22Rv1 (cell line): ENCODE data around the gene VAPB.

Experiments
- ZFX ChIP-seq: fragments of 450-650 bp; IDR thresholded peaks from 2 replicates; pipeline ENCODE4 v1.6.1; 2017; ENCODE audit warnings: antibody characterized with exemption, borderline replicate concordance
- TF ChIP-seq, protein P1 (sequence below): fragments of 450-650 bp; IDR thresholded peaks from 2 replicates; pipeline ENCODE4 v1.5.1; 2017; ENCODE audit warnings: mild to moderate bottlenecking

DNA sequence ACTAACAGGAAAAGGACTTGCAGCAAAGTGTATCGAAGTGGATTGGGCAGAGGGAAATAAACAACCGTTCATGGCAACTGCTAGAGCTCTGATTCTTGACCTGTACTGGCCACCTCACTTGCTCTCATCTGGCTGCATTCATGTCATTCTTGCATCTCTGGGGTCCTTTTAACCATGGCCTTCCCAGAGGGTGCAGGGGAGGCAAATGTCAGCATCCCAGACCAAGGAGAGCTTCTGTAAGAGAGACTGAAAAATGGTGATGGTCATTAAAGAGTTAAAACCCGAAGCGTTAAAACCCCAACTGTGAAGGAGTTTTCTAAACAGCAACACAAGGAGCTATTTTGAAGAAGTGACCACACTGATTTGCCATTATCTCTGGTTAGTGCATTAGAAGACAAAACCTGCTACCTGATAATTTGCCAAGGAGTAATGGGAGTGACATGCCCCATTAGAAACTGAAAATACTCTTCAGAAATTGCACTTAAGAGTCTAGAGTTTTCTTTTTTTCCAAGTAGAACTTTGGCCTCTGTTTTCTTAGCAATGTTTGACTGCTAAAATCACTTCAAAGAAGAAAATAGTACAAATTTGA, 63.7 kb downstream of the VAPB start:
- TF ChIP-seq, protein P1, sequence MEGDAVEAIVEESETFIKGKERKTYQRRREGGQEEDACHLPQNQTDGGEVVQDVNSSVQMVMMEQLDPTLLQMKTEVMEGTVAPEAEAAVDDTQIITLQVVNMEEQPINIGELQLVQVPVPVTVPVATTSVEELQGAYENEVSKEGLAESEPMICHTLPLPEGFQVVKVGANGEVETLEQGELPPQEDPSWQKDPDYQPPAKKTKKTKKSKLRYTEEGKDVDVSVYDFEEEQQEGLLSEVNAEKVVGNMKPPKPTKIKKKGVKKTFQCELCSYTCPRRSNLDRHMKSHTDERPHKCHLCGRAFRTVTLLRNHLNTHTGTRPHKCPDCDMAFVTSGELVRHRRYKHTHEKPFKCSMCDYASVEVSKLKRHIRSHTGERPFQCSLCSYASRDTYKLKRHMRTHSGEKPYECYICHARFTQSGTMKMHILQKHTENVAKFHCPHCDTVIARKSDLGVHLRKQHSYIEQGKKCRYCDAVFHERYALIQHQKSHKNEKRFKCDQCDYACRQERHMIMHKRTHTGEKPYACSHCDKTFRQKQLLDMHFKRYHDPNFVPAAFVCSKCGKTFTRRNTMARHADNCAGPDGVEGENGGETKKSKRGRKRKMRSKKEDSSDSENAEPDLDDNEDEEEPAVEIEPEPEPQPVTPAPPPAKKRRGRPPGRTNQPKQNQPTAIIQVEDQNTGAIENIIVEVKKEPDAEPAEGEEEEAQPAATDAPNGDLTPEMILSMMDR, result no peak
- TF ChIP-seq ZFX, result no peak
